Thyroid gland (tissue), 4 donors: ENCODE data around the gene LYRM7.

Experiments
- POLR2A ChIP-seq, 2 donors: fragments of 450-650 bp; IDR thresholded peaks; one replicate each; pipeline ENCODE4 v1.6.1; 2017; ENCODE audit warnings: antibody characterized with exemption in 2 of 2, mild to moderate bottlenecking in 2 of 2, moderate library complexity in 1 of 2
- TF ChIP-seq, protein P1 (sequence below), 6 experiments: fragments of 200-600 bp in 3 of 6; fragments of 450-650 bp in 3 of 6; sonication (generic) in 3 of 6; IDR thresholded peaks; one replicate each; pipeline ENCODE4 v1.5.1; 2016 to 2019; ENCODE audit warnings: antibody characterized with exemption in 6 of 6, mild to moderate bottlenecking in 2 of 6, inconsistent platforms in 1 of 6, moderate library complexity in 1 of 6

DNA sequence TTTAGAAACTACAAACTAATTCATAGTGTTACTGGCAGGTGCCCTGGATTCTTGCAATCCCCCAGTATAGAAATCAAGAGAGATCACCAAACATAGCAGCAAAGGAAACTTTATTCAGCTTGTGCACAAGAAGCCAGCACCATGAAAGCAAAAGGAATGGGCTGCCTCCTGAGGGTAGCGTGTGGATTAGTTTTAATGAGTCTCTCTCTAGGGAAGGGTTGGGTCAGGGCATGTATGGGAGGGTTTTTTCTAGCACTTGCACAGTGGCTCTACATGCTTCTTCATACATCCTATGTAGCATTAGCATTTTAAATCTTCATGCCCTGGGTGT is 38.4 kb downstream of the LYRM7 start:
- TF ChIP-seq, protein P1, sequence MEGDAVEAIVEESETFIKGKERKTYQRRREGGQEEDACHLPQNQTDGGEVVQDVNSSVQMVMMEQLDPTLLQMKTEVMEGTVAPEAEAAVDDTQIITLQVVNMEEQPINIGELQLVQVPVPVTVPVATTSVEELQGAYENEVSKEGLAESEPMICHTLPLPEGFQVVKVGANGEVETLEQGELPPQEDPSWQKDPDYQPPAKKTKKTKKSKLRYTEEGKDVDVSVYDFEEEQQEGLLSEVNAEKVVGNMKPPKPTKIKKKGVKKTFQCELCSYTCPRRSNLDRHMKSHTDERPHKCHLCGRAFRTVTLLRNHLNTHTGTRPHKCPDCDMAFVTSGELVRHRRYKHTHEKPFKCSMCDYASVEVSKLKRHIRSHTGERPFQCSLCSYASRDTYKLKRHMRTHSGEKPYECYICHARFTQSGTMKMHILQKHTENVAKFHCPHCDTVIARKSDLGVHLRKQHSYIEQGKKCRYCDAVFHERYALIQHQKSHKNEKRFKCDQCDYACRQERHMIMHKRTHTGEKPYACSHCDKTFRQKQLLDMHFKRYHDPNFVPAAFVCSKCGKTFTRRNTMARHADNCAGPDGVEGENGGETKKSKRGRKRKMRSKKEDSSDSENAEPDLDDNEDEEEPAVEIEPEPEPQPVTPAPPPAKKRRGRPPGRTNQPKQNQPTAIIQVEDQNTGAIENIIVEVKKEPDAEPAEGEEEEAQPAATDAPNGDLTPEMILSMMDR (IDR thresholded peaks at IDR 0.05): no peak
- TF ChIP-seq POLR2A (IDR thresholded peaks at IDR 0.05): no peak
